B cell (primary cell): ENCODE results near the gene HOMEZ.
"Not testable (repeated sequence)": the region's sequence is repeated elsewhere in the genome, so short reads cannot be mapped to it uniquely, and the experiment has no call there.

Experiments
- EZH2 ChIP-seq: IDR thresholded peaks from 2 replicates; pipeline ENCODE4 v1.6.1; 2012; ENCODE audit warnings: borderline replicate concordance, low read depth, mild to moderate bottlenecking, moderate library complexity, low read length; ENCODE audit not compliant: insufficient read depth, poor library complexity, severe bottlenecking
- TF ChIP-seq, protein P1 (sequence below): fragments of 200-600 bp; IDR thresholded peaks from one replicate; pipeline ENCODE4 v1.8.0; 2022; ENCODE audit warnings: antibody characterized with exemption, mild to moderate bottlenecking

DNA sequence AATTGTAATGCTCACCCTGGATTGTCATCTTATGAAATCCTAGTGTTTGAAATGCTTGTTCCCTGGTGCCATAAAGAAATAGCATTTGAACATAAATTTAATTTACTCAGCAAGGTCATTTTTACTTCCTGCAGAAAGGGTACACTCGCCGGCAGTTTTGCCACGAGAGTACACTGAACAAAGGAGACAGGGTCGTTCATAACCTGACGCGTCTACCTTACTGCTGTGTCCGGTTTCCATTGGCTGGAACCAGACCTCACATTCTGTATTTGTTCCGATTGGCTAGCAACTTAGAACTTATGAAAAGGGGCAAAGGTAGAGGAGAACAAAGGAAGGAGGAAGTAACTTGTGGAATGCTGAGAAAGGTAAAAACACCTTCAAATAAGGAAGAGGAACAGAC lies 25.1 kb downstream of the HOMEZ start:
- TF ChIP-seq, protein P1, sequence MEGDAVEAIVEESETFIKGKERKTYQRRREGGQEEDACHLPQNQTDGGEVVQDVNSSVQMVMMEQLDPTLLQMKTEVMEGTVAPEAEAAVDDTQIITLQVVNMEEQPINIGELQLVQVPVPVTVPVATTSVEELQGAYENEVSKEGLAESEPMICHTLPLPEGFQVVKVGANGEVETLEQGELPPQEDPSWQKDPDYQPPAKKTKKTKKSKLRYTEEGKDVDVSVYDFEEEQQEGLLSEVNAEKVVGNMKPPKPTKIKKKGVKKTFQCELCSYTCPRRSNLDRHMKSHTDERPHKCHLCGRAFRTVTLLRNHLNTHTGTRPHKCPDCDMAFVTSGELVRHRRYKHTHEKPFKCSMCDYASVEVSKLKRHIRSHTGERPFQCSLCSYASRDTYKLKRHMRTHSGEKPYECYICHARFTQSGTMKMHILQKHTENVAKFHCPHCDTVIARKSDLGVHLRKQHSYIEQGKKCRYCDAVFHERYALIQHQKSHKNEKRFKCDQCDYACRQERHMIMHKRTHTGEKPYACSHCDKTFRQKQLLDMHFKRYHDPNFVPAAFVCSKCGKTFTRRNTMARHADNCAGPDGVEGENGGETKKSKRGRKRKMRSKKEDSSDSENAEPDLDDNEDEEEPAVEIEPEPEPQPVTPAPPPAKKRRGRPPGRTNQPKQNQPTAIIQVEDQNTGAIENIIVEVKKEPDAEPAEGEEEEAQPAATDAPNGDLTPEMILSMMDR, result not testable (repeated sequence)
- TF ChIP-seq EZH2, result not testable (repeated sequence)
